ENCODE measurements around the gene DCAF7.

DNA sequence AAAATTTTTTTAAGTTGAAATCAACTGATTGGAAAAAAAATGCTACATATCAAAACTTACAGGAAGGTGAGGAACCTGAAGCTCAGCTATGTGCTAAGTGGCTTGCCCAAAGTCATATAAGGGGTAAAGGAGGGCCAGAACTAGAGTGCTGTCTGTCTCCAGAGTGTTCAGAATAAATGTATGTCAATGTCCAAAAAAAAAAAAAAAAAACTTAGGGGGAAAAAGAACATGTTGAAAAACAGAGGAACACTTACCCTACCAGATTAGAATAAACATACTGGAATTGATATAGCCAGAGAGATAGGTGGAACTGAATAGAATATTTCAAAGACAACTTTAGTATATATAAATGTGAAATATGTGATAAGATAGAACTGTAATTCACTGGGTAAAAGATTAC is 11.5 kb downstream of the DCAF7 start:
- TF ChIP-seq CTCF (IDR thresholded peaks at IDR 0.05) (no peak), POLR2A (IDR thresholded peaks at IDR 0.05) (no peak)
